Suprapubic skin (tissue), 3 donors: ENCODE results near the gene FBXW2.

Experiments
- CTCF ChIP-seq, 2 donors: fragments of 200-600 bp in 1 of 2; fragments of 450-650 bp in 1 of 2; sonication (generic) in 1 of 2; IDR thresholded peaks; one replicate each; pipeline ENCODE4 v1.5.1; 2016 to 2019; ENCODE audit warnings: antibody characterized with exemption in 2 of 2, mild to moderate bottlenecking in 1 of 2, moderate library complexity in 1 of 2
- EP300 ChIP-seq: sonication (generic); formaldehyde crosslinking; IDR thresholded peaks from one replicate; pipeline ENCODE4 v1.6.1; 2017; ENCODE audit warnings: antibody characterized with exemption

GRCh38 chr9:120710110-120710981 lies 82.9 kb downstream of the FBXW2 start:
- TF ChIP-seq EP300 (no peak), CTCF (IDR thresholded peaks at IDR 0.05) (no peak)
